Keratinocyte (primary cell): ENCODE data around the gene N4BP2L1.

Experiments used
- CTCF ChIP-seq, 3 experiments: IDR thresholded peaks in 1 of 3; conservative IDR thresholded peaks in 1 of 3; optimal IDR thresholded peaks in 1 of 3; 2 replicates in 2 of 3; 3 replicates in 1 of 3; pipeline versions ENCODE3 to v1.5.1; 2011; ENCODE audit warnings: low read length in 3 of 3, mild to moderate bottlenecking in 3 of 3, moderate library complexity in 2 of 3, control low read depth in 1 of 3, inconsistent platforms in 1 of 3; ENCODE audit not compliant: insufficient read depth in 2 of 3; ENCODE audit errors: extremely low read depth in 1 of 3
- EZH2 ChIP-seq: IDR thresholded peaks from one replicate; pipeline ENCODE4 v1.6.1; 2012; ENCODE audit warnings: inconsistent platforms, mild to moderate bottlenecking, low read length, moderate library complexity

- no peak for TF ChIP-seq CTCF (optimal IDR thresholded peaks at IDR 0.05 in 1 of 3, IDR thresholded peaks at IDR 0.05 in 1 of 3, conservative IDR thresholded peaks at IDR 0.05 in 1 of 3; ENCODE audit: extremely low read depth in 1 of 3, insufficient read depth in 2 of 3, low read length in 3 of 3)
- TF ChIP-seq EZH2, result no peak
These were observed 37.4 kb downstream of the N4BP2L1 start for GRCh38 chr13:32390484-32390883.
